HEK293 (cell line): ENCODE data around the gene C19orf47.

Experiments used
- CTCF ChIA-PET: fragments of 350-600 bp; formaldehyde crosslinking; extraction: SDS; loops from one replicate; lab custom pipeline; 2021; ENCODE audit warnings: antibody characterized with exemption; lab: Yijun Ruan, JAX
- POLR2A ChIA-PET: fragments of 300-600 bp; formaldehyde crosslinking; extraction: SDS; loops from one replicate; lab custom pipeline; 2020; ENCODE audit warnings: antibody characterized with exemption, inconsistent platforms; lab: Yijun Ruan, JAX
- H3K27ac ChIP-seq: fragments of 200-500 bp; sonication (Bioruptor generic); 2 replicates; pipeline ENCODE4 v1.5.1; 2014; ENCODE audit warnings: low read depth, low read length, control low read depth, inconsistent platforms; ENCODE audit errors: extremely low read depth
- H3K36me3 ChIP-seq, 2 experiments: fragments of 200-500 bp in 1 of 2; sonication (Bioruptor generic) in 1 of 2; 1 replicate in 1 of 2; 2 replicates in 1 of 2; pipeline ENCODE4 v1.5.1; 2014 to 2017; ENCODE audit warnings: inconsistent platforms in 2 of 2, low read length in 2 of 2; ENCODE audit not compliant: control insufficient read depth in 2 of 2, insufficient read depth in 1 of 2
- H3K4me1 ChIP-seq: fragments of 200-500 bp; sonication (Bioruptor generic); 2 replicates; pipeline ENCODE4 v1.5.1; 2014; ENCODE audit warnings: mild to moderate bottlenecking, low read length, inconsistent platforms; ENCODE audit not compliant: control insufficient read depth, insufficient read depth
- H3K4me3 ChIP-seq: 2 replicates; pipeline ENCODE4 v1.5.1; 2011; ENCODE audit warnings: low read depth, mild to moderate bottlenecking, control low read depth, low read length, moderate library complexity
- H3K9me3 ChIP-seq: fragments of 200-500 bp; sonication (Bioruptor generic); 2 replicates; pipeline ENCODE4 v1.5.1; 2014; ENCODE audit warnings: low read depth, low read length, inconsistent platforms; ENCODE audit not compliant: control insufficient read depth, insufficient read depth
- GLI2 ChIP-seq: fragments of 450-650 bp; formaldehyde crosslinking; IDR thresholded peaks from 2 replicates; pipeline ENCODE4; 2017; ENCODE audit warnings: missing biosample characterization, missing genetic modification characterization, low read depth, borderline replicate concordance
- GLIS1 ChIP-seq: fragments of 450-650 bp; formaldehyde crosslinking; IDR thresholded peaks from 2 replicates; pipeline ENCODE4 v1.5.1; 2016; ENCODE audit warnings: missing biosample characterization, missing genetic modification characterization
- HOXC10 ChIP-seq: sonication (generic); formaldehyde crosslinking; IDR thresholded peaks from 2 replicates; pipeline ENCODE4 v1.8.1; 2023; ENCODE audit warnings: mild to moderate bottlenecking, missing genetic modification reagents
- KLF17 ChIP-seq: fragments of 450-650 bp; formaldehyde crosslinking; IDR thresholded peaks from 2 replicates; pipeline ENCODE4 v1.5.1; 2016; ENCODE audit warnings: missing biosample characterization, missing genetic modification characterization
- RBAK ChIP-seq: fragments of 450-650 bp; formaldehyde crosslinking; IDR thresholded peaks from 2 replicates; pipeline ENCODE4 v1.5.1; 2016; ENCODE audit warnings: missing biosample characterization, missing genetic modification characterization
- SCRT1 ChIP-seq: fragments of 450-650 bp; formaldehyde crosslinking; IDR thresholded peaks from 2 replicates; pipeline ENCODE4 v1.5.1; 2016; ENCODE audit warnings: missing biosample characterization, missing genetic modification characterization, borderline replicate concordance
- SCRT2 ChIP-seq: fragments of 450-650 bp; formaldehyde crosslinking; IDR thresholded peaks from 2 replicates; pipeline ENCODE4 v1.5.1; 2016; ENCODE audit warnings: missing biosample characterization, missing genetic modification characterization
- ZBTB44 ChIP-seq: fragments of 450-650 bp; IDR thresholded peaks from 2 replicates; pipeline ENCODE4 v1.5.1; 2018; ENCODE audit warnings: missing biosample characterization, mild to moderate bottlenecking, missing genetic modification characterization
- ZNF48 ChIP-seq: fragments of 450-650 bp; formaldehyde crosslinking; IDR thresholded peaks from 2 replicates; pipeline ENCODE4 v1.5.1; 2016; ENCODE audit warnings: missing biosample characterization, missing genetic modification characterization
- ZNF549 ChIP-seq: fragments of 450-650 bp; IDR thresholded peaks from 2 replicates; pipeline ENCODE4 v1.5.1; 2018; ENCODE audit warnings: missing biosample characterization, missing genetic modification characterization, mild to moderate bottlenecking, inconsistent platforms, moderate library complexity
- ZNF791 ChIP-seq: fragments of 450-650 bp; formaldehyde crosslinking; IDR thresholded peaks from 2 replicates; pipeline ENCODE4 v1.5.1; 2016; ENCODE audit warnings: missing biosample characterization, missing genetic modification characterization
- TF ChIP-seq, protein P1 (sequence below): fragments of 450-650 bp; formaldehyde crosslinking; IDR thresholded peaks from 2 replicates; pipeline ENCODE4 v1.5.1; 2016; ENCODE audit warnings: missing biosample characterization, missing genetic modification characterization
- TF ChIP-seq, protein P2 (sequence below): fragments of 450-650 bp; formaldehyde crosslinking; IDR thresholded peaks from 2 replicates; pipeline ENCODE4 v1.5.1; 2016; ENCODE audit warnings: missing biosample characterization, missing genetic modification characterization
- TF ChIP-seq, protein P3 (sequence below): fragments of 450-650 bp; formaldehyde crosslinking; conservative IDR thresholded peaks from 2 replicates; pipeline ENCODE4 v1.5.1; 2016; ENCODE audit warnings: low read depth, missing biosample characterization, missing genetic modification characterization

Gene C19orf47

DNA sequence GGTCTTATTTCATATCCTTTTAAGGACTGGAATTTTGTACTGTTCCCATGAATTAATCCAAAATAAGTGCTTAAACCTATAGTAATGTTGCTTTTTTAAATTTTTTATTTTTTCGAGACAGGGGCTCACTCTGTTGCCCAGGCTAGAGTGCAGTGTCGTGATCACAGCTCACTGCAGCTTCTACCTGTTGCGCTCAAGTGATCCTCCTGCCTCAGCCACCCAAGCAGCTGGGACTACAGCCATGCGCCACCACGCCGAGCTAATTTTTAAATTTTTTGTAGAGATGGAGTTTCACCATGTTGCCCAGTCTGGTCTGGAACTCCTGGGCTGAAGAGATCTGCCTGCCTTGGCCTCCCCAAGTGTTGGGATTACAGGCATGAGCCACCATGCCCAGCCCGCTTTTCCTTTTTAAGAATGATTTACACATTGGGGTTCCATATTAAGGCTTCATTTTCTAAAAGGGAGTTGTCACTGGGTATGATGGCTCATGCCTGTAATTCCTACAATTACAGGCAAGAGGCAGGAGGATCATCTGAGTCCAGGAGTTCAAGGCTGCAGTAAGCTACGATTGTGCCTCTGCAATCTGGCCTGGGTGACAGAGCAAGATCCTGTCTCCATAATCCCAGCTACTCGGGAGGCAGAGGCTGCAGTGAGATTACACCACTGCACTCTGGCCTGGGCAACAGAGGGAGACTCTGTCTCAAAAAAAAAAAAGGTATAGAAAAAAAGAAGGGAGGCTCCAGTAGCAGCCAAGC is 34.8 kb downstream of the C19orf47 start:
- peaks cover 5% of the 10 kb centered on the region; the same call in 1 of the 2 replicates for H3K4me1 ChIP-seq
- H3K4me3 ChIP-seq = no peak overlapping the region
- no peak for TF ChIP-seq HOXC10
- TF ChIP-seq, protein P1, sequence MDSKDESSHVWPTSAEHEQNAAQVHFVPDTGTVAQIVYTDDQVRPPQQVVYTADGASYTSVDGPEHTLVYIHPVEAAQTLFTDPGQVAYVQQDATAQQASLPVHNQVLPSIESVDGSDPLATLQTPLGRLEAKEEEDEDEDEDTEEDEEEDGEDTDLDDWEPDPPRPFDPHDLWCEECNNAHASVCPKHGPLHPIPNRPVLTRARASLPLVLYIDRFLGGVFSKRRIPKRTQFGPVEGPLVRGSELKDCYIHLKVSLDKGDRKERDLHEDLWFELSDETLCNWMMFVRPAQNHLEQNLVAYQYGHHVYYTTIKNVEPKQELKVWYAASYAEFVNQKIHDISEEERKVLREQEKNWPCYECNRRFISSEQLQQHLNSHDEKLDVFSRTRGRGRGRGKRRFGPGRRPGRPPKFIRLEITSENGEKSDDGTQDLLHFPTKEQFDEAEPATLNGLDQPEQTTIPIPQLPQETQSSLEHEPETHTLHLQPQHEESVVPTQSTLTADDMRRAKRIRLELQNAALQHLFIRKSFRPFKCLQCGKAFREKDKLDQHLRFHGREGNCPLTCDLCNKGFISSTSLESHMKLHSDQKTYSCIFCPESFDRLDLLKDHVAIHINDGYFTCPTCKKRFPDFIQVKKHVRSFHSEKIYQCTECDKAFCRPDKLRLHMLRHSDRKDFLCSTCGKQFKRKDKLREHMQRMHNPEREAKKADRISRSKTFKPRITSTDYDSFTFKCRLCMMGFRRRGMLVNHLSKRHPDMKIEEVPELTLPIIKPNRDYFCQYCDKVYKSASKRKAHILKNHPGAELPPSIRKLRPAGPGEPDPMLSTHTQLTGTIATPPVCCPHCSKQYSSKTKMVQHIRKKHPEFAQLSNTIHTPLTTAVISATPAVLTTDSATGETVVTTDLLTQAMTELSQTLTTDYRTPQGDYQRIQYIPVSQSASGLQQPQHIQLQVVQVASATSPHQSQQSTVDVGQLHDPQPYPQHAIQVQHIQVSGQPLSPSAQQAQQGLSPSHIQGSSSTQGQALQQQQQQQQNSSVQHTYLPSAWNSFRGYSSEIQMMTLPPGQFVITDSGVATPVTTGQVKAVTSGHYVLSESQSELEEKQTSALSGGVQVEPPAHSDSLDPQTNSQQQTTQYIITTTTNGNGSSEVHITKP (tag by site-specific recombination) = peak; percentile 23; the same call in 1 of the 2 replicates
- no peak for TF ChIP-seq ZBTB44 (tag by site-specific recombination)
- no peak for TF ChIP-seq ZNF791 (tag by site-specific recombination)
- no peak for TF ChIP-seq ZNF549 (tag by site-specific recombination)
- no peak for TF ChIP-seq ZNF48
- peak; percentile 92 for TF ChIP-seq SCRT2
- peak; percentile 73 for TF ChIP-seq SCRT1 (tag by site-specific recombination)
- no peak for TF ChIP-seq GLIS1 (tag by site-specific recombination)
- TF ChIP-seq, protein P2, sequence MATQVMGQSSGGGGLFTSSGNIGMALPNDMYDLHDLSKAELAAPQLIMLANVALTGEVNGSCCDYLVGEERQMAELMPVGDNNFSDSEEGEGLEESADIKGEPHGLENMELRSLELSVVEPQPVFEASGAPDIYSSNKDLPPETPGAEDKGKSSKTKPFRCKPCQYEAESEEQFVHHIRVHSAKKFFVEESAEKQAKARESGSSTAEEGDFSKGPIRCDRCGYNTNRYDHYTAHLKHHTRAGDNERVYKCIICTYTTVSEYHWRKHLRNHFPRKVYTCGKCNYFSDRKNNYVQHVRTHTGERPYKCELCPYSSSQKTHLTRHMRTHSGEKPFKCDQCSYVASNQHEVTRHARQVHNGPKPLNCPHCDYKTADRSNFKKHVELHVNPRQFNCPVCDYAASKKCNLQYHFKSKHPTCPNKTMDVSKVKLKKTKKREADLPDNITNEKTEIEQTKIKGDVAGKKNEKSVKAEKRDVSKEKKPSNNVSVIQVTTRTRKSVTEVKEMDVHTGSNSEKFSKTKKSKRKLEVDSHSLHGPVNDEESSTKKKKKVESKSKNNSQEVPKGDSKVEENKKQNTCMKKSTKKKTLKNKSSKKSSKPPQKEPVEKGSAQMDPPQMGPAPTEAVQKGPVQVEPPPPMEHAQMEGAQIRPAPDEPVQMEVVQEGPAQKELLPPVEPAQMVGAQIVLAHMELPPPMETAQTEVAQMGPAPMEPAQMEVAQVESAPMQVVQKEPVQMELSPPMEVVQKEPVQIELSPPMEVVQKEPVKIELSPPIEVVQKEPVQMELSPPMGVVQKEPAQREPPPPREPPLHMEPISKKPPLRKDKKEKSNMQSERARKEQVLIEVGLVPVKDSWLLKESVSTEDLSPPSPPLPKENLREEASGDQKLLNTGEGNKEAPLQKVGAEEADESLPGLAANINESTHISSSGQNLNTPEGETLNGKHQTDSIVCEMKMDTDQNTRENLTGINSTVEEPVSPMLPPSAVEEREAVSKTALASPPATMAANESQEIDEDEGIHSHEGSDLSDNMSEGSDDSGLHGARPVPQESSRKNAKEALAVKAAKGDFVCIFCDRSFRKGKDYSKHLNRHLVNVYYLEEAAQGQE (tag by site-specific recombination) = no peak
- TF ChIP-seq GLI2 (tag by site-specific recombination) = no peak
- TF ChIP-seq, protein P3, sequence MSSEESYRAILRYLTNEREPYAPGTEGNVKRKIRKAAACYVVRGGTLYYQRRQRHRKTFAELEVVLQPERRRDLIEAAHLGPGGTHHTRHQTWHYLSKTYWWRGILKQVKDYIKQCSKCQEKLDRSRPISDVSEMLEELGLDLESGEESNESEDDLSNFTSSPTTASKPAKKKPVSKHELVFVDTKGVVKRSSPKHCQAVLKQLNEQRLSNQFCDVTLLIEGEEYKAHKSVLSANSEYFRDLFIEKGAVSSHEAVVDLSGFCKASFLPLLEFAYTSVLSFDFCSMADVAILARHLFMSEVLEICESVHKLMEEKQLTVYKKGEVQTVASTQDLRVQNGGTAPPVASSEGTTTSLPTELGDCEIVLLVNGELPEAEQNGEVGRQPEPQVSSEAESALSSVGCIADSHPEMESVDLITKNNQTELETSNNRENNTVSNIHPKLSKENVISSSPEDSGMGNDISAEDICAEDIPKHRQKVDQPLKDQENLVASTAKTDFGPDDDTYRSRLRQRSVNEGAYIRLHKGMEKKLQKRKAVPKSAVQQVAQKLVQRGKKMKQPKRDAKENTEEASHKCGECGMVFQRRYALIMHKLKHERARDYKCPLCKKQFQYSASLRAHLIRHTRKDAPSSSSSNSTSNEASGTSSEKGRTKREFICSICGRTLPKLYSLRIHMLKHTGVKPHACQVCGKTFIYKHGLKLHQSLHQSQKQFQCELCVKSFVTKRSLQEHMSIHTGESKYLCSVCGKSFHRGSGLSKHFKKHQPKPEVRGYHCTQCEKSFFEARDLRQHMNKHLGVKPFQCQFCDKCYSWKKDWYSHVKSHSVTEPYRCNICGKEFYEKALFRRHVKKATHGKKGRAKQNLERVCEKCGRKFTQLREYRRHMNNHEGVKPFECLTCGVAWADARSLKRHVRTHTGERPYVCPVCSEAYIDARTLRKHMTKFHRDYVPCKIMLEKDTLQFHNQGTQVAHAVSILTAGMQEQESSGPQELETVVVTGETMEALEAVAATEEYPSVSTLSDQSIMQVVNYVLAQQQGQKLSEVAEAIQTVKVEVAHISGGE (tag by site-specific recombination) = no peak
- no peak for TF ChIP-seq RBAK (tag by site-specific recombination)
- no peak for TF ChIP-seq KLF17 (tag by site-specific recombination)
- peaks cover 28 to 63% of the 10 kb centered on the region in 2 experiments for H3K36me3 ChIP-seq
- ChIA-PET CTCF (interaction anchor here (0.6 to 4.1 kb wide), 9 partner anchors 8 to 290 kb away, joined by 3 to 61 read pairs (median 3); no protein-coding TSS in a partner anchor), POLR2A (interaction anchor here (0.5 to 1.9 kb wide), 4 partner anchors 24 to 112 kb away, joined by 3 to 6 read pairs (median 4); partner anchors contain the start of genes C19orf47, PLD3 and SERTAD1)
- peak overlapping the region; percentile 22; the same call in 1 of the 2 replicates for H3K27ac ChIP-seq
- H3K9me3 ChIP-seq = no peaks in the 10 kb centered on the region
